Germinal center (tissue), 1 donor: ENCODE measurements around the gene SGMS1.

Source experiments
- DNase-seq: peaks from one replicate; pipeline ENCODE4 v3.0.0; 2012; ENCODE audit warnings: mixed read lengths, low spot score

SGMS1 gene

GRCh38 chr10:50421026-50421719 is 202.6 kb downstream of the SGMS1 start:
- DNase-seq, result peak; percentile 78

GRCh38 chr10:50420196-50420595 is 203.6 kb downstream of the SGMS1 start:
- no peak for DNase-seq

- no peak for DNase-seq
Measured at GRCh38 chr10:50419756-50420155, 204.0 kb downstream of the SGMS1 start.

- DNase-seq, result no peak
Measured at GRCh38 chr10:50419091-50419490, 204.7 kb downstream of the SGMS1 start.

GRCh38 chr10:50417886-50418830 is 205.6 kb downstream of the SGMS1 start:
- peak; percentile 67 for DNase-seq

GRCh38 chr10:50417486-50417885 is 206.3 kb downstream of the SGMS1 start:
- no peak for DNase-seq

- no peak for DNase-seq
Measured at GRCh38 chr10:50416881-50417280, 206.9 kb downstream of the SGMS1 start.

GRCh38 chr10:50416181-50416824 is 207.5 kb downstream of the SGMS1 start:
- DNase-seq, result no peak

GRCh38 chr10:50415292-50415691 is 208.5 kb downstream of the SGMS1 start:
- DNase-seq, result no peak

GRCh38 chr10:50410066-50410811 is 213.5 kb downstream of the SGMS1 start:
- DNase-seq, result no peak

- no peak for DNase-seq
Measured at GRCh38 chr10:50407076-50407801, 216.5 kb downstream of the SGMS1 start.

GRCh38 chr10:50406457-50407070 is 217.2 kb downstream of the SGMS1 start:
- DNase-seq, result no peak

- no peak for DNase-seq
Measured at GRCh38 chr10:50405723-50406122, 218.0 kb downstream of the SGMS1 start.

GRCh38 chr10:50404021-50404773 is 219.6 kb downstream of the SGMS1 start:
- no peak for DNase-seq

GRCh38 chr10:50403074-50403473 is 220.7 kb downstream of the SGMS1 start:
- DNase-seq, result no peak

- no peak for DNase-seq
Measured at GRCh38 chr10:50402466-50402865, 221.3 kb downstream of the SGMS1 start.

- no peak for DNase-seq
Measured at GRCh38 chr10:50400694-50401093, 223.1 kb downstream of the SGMS1 start.

GRCh38 chr10:50398823-50399222 is 224.9 kb downstream of the SGMS1 start:
- no peak for DNase-seq

- no peak for DNase-seq
Measured at GRCh38 chr10:50398381-50398780, 225.4 kb downstream of the SGMS1 start.
